HL-60/S4 treated with retinoic acid at 250 ng/mL for 4 days and 3 days (cell line): ENCODE measurements around the gene RARB.

ENCODE experiments used
- in situ Hi-C: fragments of 300-500 bp; cut with MboI; formaldehyde crosslinking; loops from 2 replicates; pipeline ENCODE4 v1.7.0; 2022; ENCODE audit warnings: low sequenced_read_pairs

Gene RARB

GRCh38 chr3:25502233-25502632 lies 74.2 kb downstream of the RARB start:
- in situ Hi-C loops, result no loop called here

- in situ Hi-C loops, result no loop called here
Measured at GRCh38 chr3:25503898-25504301, 75.8 kb downstream of the RARB start.

GRCh38 chr3:25505581-25505980 lies 77.5 kb downstream of the RARB start:
- in situ Hi-C loops, result no loop called here

GRCh38 chr3:25507811-25508210 lies 79.7 kb downstream of the RARB start:
- in situ Hi-C loops, result no loop called here

GRCh38 chr3:25508433-25508832 lies 80.4 kb downstream of the RARB start:
- in situ Hi-C loops, result no loop called here

GRCh38 chr3:25508901-25509300 lies 80.8 kb downstream of the RARB start:
- in situ Hi-C loops, result no loop called here

- in situ Hi-C loops, result no loop called here
Measured at GRCh38 chr3:25510797-25511196, 82.7 kb downstream of the RARB start.

GRCh38 chr3:25511972-25512721 lies 84.1 kb downstream of the RARB start:
- in situ Hi-C loops, result no loop called here

GRCh38 chr3:25513642-25514266 lies 85.7 kb downstream of the RARB start:
- in situ Hi-C loops, result no loop called here

- in situ Hi-C loops, result no loop called here
Measured at GRCh38 chr3:25515171-25515570, 87.1 kb downstream of the RARB start.

GRCh38 chr3:25520926-25521559 lies 93.0 kb downstream of the RARB start:
- in situ Hi-C loops, result no loop called here

GRCh38 chr3:25527336-25527735 lies 99.3 kb downstream of the RARB start:
- in situ Hi-C loops, result no loop called here

GRCh38 chr3:25527801-25528200 lies 99.7 kb downstream of the RARB start:
- in situ Hi-C loops, result no loop called here

GRCh38 chr3:25531971-25532370 lies 103.9 kb downstream of the RARB start:
- in situ Hi-C loops, result no loop called here

- in situ Hi-C loops, result no loop called here
Measured at GRCh38 chr3:25532431-25533162, 104.5 kb downstream of the RARB start.

GRCh38 chr3:25533399-25533798 lies 105.3 kb downstream of the RARB start:
- in situ Hi-C loops, result no loop called here

- in situ Hi-C loops, result no loop called here
Measured at GRCh38 chr3:25534007-25534406, 105.9 kb downstream of the RARB start.

- in situ Hi-C loops, result no loop called here
Measured at GRCh38 chr3:25536521-25537391, 108.7 kb downstream of the RARB start.

- in situ Hi-C loops, result no loop called here
Measured at GRCh38 chr3:25537516-25537915, 109.5 kb downstream of the RARB start.

- in situ Hi-C loops, result no loop called here
Measured at GRCh38 chr3:25540273-25540672, 112.2 kb downstream of the RARB start.
